Neuronal stem cell (in vitro differentiated cells): ENCODE measurements around the gene E2F3.

Experiments used
- DNase-seq: peaks from one replicate; pipeline ENCODE4 v3.0.0-alpha.2; 2013; ENCODE audit warnings: low spot score
- H2AFZ ChIP-seq: one replicate; pipeline ENCODE4 v1.6.1; 2013; ENCODE audit warnings: mild to moderate bottlenecking, low read length, inconsistent platforms
- H2AK5ac ChIP-seq: 2 replicates; pipeline ENCODE4 v1.6.1; 2013; ENCODE audit warnings: low read depth, mild to moderate bottlenecking, inconsistent platforms, low read length, moderate library complexity, mixed read lengths
- H2BK120ac ChIP-seq: 2 replicates; pipeline ENCODE4 v1.6.1; 2013; ENCODE audit warnings: low read depth, mild to moderate bottlenecking, inconsistent platforms, low read length, moderate library complexity, mixed read lengths
- H2BK12ac ChIP-seq: one replicate; pipeline ENCODE4 v1.6.1; 2013; ENCODE audit warnings: low read length, inconsistent platforms
- H2BK15ac ChIP-seq: 2 replicates; pipeline ENCODE4 v1.6.1; 2013; ENCODE audit warnings: mild to moderate bottlenecking, low read length, inconsistent platforms, mixed read lengths
- H2BK5ac ChIP-seq: one replicate; pipeline ENCODE4 v1.6.1; 2013; ENCODE audit warnings: inconsistent platforms, mild to moderate bottlenecking, low read length, moderate library complexity
- H3K14ac ChIP-seq: one replicate; pipeline ENCODE4 v1.6.1; 2013; ENCODE audit warnings: low read length, inconsistent platforms
- H3K18ac ChIP-seq: 2 replicates; pipeline ENCODE4 v1.6.1; 2013; ENCODE audit warnings: low read length, inconsistent platforms
- H3K23ac ChIP-seq: 2 replicates; pipeline ENCODE4 v1.6.1; 2013; ENCODE audit warnings: low read depth, mild to moderate bottlenecking, mixed read lengths, low read length, inconsistent platforms; ENCODE audit not compliant: poor library complexity
- H3K27ac ChIP-seq: replicated peaks from 3 replicates; pipeline ENCODE4 v1.5.1; 2013; ENCODE audit warnings: low read length, inconsistent platforms
- H3K27me3 ChIP-seq, 3 experiments: 2 replicates each; pipeline ENCODE4 v1.6.1; 2013; ENCODE audit warnings: low read length in 3 of 3, mild to moderate bottlenecking in 2 of 3, inconsistent platforms in 1 of 3, low read depth in 1 of 3, mixed read lengths in 1 of 3, moderate library complexity in 1 of 3; ENCODE audit not compliant: control insufficient read depth in 3 of 3, insufficient read depth in 3 of 3
- H3K36me3 ChIP-seq, 2 donors: replicated peaks in 1 of 2; 2 replicates each; pipeline ENCODE4 v1.6.1; 2013; ENCODE audit warnings: low read length in 2 of 2; ENCODE audit not compliant: control insufficient read depth in 2 of 2, insufficient read depth in 2 of 2
- H3K4ac ChIP-seq: 2 replicates; pipeline ENCODE4 v1.6.1; 2013; ENCODE audit warnings: inconsistent platforms, mild to moderate bottlenecking, low read length, moderate library complexity
- H3K4me1 ChIP-seq, 2 donors: 1 replicate in 1 of 2; 2 replicates in 1 of 2; pipeline ENCODE4 v1.6.1; 2013; ENCODE audit warnings: low read length in 2 of 2, low read depth in 1 of 2; ENCODE audit not compliant: control insufficient read depth in 2 of 2, insufficient read depth in 1 of 2
- H3K4me2 ChIP-seq: one replicate; pipeline ENCODE4 v1.6.1; 2013; ENCODE audit warnings: mild to moderate bottlenecking, low read length, inconsistent platforms; ENCODE audit not compliant: insufficient read depth, poor library complexity, severe bottlenecking
- H3K4me3 ChIP-seq, 2 donors: 2 replicates each; pipeline ENCODE4 v1.5.1; 2013; ENCODE audit warnings: low read length in 2 of 2, mild to moderate bottlenecking in 2 of 2, inconsistent platforms in 1 of 2, moderate library complexity in 1 of 2
- H3K79me1 ChIP-seq: one replicate; pipeline ENCODE4 v1.6.1; 2013; ENCODE audit warnings: low read depth, mild to moderate bottlenecking, inconsistent platforms, low read length, moderate library complexity
- H3K9ac ChIP-seq: one replicate; pipeline ENCODE4 v1.6.1; 2013; ENCODE audit warnings: mild to moderate bottlenecking, low read depth, low read length, inconsistent platforms; ENCODE audit not compliant: poor library complexity
- H3K9me3 ChIP-seq, 2 donors: replicated peaks in 1 of 2; 2 replicates each; pipeline versions ENCODE3 to v1.6.1; 2013; ENCODE audit warnings: low read length in 2 of 2, mild to moderate bottlenecking in 2 of 2, inconsistent platforms in 1 of 2, low read depth in 1 of 2, mixed read lengths in 1 of 2, moderate library complexity in 1 of 2; ENCODE audit not compliant: control insufficient read depth in 2 of 2, insufficient read depth in 1 of 2
- H4K8ac ChIP-seq: one replicate; pipeline ENCODE4 v1.6.1; 2013; ENCODE audit warnings: low read depth, mild to moderate bottlenecking, inconsistent platforms, low read length, moderate library complexity
- H4K91ac ChIP-seq: one replicate; pipeline ENCODE4 v1.6.1; 2013; ENCODE audit warnings: low read length, low read depth, mild to moderate bottlenecking, inconsistent platforms; ENCODE audit not compliant: poor library complexity
- WGBS, 2 donors: extraction: QIAGEN DNeasy Blood & Tissue Kit; methylation state at CpG; one replicate each; pipeline ENCODE4 v1.1.7; 2013; ENCODE audit warnings: missing lambda C conversion rate in 2 of 2, mixed read lengths in 1 of 2; ENCODE audit not compliant: insufficient read length in 2 of 2, insufficient replicate concordance in 1 of 2; ENCODE audit errors: extremely low coverage in 2 of 2; 5-methylcytosine and 5-hydroxymethylcytosine counted together

E2F3 gene

DNA sequence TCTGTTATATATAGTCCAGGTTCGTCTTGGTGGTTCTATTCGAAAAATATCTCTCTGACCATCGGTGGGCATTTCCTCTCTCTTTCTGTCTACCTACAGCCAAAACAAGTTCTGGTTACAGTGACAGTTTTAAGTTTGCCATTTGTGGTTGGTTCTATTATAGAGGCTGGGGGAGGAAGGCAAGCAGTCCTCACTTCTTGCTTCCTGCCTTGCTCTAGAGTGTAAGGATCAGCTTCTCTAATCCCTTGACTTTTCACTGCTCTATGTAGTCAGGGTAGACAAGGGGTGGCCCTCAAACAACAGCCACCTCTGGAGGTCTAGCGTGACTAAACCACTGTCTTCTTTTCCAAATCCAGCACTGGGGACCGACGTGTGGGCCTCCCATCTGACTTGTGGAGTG, 16.1 kb downstream of the E2F3 start:
- Histone ChIP-seq H2AFZ (no peak overlapping the region), H3K18ac (no peak overlapping the region), H3K23ac (no peak overlapping the region), H3K27ac (no peak overlapping the region), H3K4me1 (peaks cover 0 to 9% of the 10 kb centered on the region in 2 donors), H3K79me1 (peaks cover 7% of the 10 kb centered on the region), H3K14ac (no peak overlapping the region), H3K4ac (no peak overlapping the region), H3K9ac (no peak overlapping the region), H2BK120ac (no peak overlapping the region), H3K4me2 (no peak overlapping the region), H2BK12ac (no peak overlapping the region), H2BK15ac (no peak overlapping the region), H3K4me3 (no peak overlapping the region), H2BK5ac (no peak overlapping the region), H3K27me3 (no peaks in the 10 kb centered on the region), H2AK5ac (no peak overlapping the region), H4K91ac (no peak overlapping the region), H3K9me3 (peaks cover 0 to 11% of the 10 kb centered on the region in 2 donors), H4K8ac (no peak overlapping the region), H3K36me3 (peaks cover 0 to 82% of the 10 kb centered on the region in 2 donors)
- WGBS, 2 donors: no CpG with 5 or more reads among the region's 6 CpGs
- DNase-seq: no peak

DNA sequence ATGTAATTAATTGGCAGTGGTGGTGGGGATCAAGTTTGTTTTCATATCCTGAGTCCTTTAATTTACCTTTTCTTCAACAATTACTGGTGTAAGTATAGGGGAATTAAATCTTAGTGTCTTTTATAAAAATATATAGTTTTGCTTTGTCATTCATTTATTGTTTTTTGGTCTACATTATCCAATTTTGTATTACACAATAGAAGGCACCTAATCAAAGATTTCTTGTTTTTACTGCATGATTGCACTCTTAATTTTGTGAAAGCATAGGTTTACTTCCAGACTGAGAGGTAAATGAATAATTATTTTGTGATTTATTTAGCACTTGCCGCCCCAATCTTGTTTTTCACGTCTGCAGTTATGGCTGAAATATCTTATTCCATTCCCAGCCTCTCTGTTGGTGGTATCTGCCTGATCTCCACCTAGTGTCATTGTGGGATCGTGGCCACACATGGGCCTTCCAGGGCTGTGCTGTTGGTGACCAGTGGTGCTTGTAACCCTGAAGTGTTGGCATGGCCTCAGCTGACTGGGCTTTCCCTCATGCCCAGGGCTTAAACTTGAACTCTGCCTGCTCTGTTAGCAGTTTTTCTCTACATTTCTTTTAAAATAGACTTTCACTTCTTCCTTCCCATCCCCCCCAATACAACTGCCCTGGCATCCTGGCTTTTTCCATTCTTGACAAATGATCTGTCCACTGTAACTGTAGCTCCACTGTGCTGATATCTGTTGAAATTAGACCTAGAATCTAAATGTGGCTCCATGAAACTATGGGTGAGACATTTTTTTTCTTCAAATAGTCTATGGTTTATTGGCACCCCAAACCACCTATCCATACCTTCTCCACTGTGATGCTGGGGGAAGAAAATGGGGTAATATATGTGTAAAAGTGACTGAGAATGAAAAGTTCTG, 24.8 kb downstream of the E2F3 start:
- Histone ChIP-seq H2BK15ac (no peak overlapping the region), H2AFZ (no peak overlapping the region), H3K27me3 (no peaks in the 10 kb centered on the region), H2AK5ac (no peak overlapping the region), H2BK12ac (no peak overlapping the region), H3K27ac (no peak overlapping the region), H3K14ac (no peak overlapping the region), H2BK5ac (no peak overlapping the region), H3K4me3 (no peak overlapping the region), H3K18ac (no peak overlapping the region), H4K8ac (no peak overlapping the region), H4K91ac (no peak overlapping the region), H3K9ac (no peak overlapping the region), H3K4me1 (peaks cover 0 to 4% of the 10 kb centered on the region in 2 donors), H2BK120ac (no peak overlapping the region), H3K9me3 (peaks cover 0 to 8% of the 10 kb centered on the region in 2 donors), H3K4me2 (no peak overlapping the region), H3K79me1 (peaks cover 7% of the 10 kb centered on the region), H3K23ac (no peak overlapping the region), H3K4ac (no peak overlapping the region), H3K36me3 (peaks cover 6 to 81% of the 10 kb centered on the region in 2 donors)
- no CpG with 5 or more reads among the region's 3 CpGs for WGBS, 2 donors
- no peak for DNase-seq

DNA sequence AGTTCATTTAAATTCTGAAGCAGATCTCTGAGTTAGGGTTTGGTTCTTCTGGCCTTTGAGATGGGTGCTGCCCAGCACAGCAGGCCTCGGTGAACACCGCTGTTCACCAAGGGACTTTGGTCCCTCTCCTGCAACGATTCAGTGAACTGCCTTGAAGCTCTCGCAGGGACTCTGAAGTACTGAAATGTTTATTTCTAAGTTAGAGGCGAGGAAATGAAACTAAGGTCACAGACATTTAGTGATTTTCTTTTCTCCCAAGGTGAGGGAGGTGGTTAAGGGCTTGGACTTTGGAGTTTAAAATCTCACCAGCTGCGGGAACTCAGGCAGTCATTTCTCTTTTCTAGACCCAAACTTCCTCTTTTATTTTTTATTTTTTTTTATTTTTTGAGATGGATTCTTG, 26.2 kb downstream of the E2F3 start:
- Histone ChIP-seq H3K14ac (no peak overlapping the region), H3K4ac (no peak overlapping the region), H3K4me3 (no peak overlapping the region), H3K4me1 (peaks cover 0 to 4% of the 10 kb centered on the region in 2 donors), H3K36me3 (peaks cover 9 to 83% of the 10 kb centered on the region in 2 donors), H3K4me2 (no peak overlapping the region), H3K18ac (no peak overlapping the region), H2BK12ac (no peak overlapping the region), H4K91ac (no peak overlapping the region), H2BK15ac (no peak overlapping the region), H2AK5ac (no peak overlapping the region), H3K27ac (no peak overlapping the region), H2AFZ (no peak overlapping the region), H3K23ac (no peak overlapping the region), H3K79me1 (peaks cover 5% of the 10 kb centered on the region), H2BK120ac (no peak overlapping the region), H2BK5ac (no peak overlapping the region), H3K27me3 (no peaks in the 10 kb centered on the region), H3K9ac (no peak overlapping the region), H4K8ac (no peak overlapping the region), H3K9me3 (peaks cover 0 to 8% of the 10 kb centered on the region in 2 donors)
- no peak for DNase-seq
- WGBS, 2 donors: no CpG with 5 or more reads among the region's 6 CpGs

- H3K36me3 ChIP-seq: peaks cover 10 to 74% of the 10 kb centered on the region in 2 donors
Observed at GRCh38 chr6:20432692-20433091, 31.0 kb downstream of the E2F3 start.

More at GRCh38 chr6:20432692-20433091, 31.0 kb downstream of the E2F3 start:
- H3K27me3 ChIP-seq: no peaks in the 10 kb centered on the region
- no peak overlapping the region for H3K4me2 ChIP-seq
- no peaks in the 10 kb centered on the region for H3K4me1 ChIP-seq
- no peak overlapping the region for H2AFZ ChIP-seq
- no peak overlapping the region for H2BK5ac ChIP-seq
- peak overlapping the region in 1 of 2 donors; percentile 11 for H3K4me3 ChIP-seq
- H3K9ac ChIP-seq: no peak overlapping the region
- H3K9me3 ChIP-seq: peaks cover 0 to 3% of the 10 kb centered on the region in 2 donors
- no peak overlapping the region for H4K91ac ChIP-seq
- no peak overlapping the region for H2AK5ac ChIP-seq
- H3K27ac ChIP-seq: no peak overlapping the region
- no peak overlapping the region for H2BK15ac ChIP-seq
- no peak overlapping the region for H2BK12ac ChIP-seq
- no peak overlapping the region for H3K14ac ChIP-seq
- H4K8ac ChIP-seq: no peak overlapping the region
- WGBS, 2 donors: no CpG with 5 or more reads among the region's 5 CpGs
- H3K4ac ChIP-seq: no peak overlapping the region
- no peak overlapping the region for H2BK120ac ChIP-seq
- no peak overlapping the region for H3K23ac ChIP-seq
- no peak for DNase-seq
- peaks cover 10% of the 10 kb centered on the region for H3K79me1 ChIP-seq
- no peak overlapping the region for H3K18ac ChIP-seq
